ENCODE results near the gene OLIG2. TPM values are rescaled to one million over a fixed set of nuclear protein-coding genes. Genes with fewer than 3 reads are reported as not detected.

The OLIG2 gene
- total RNA-seq: not detected

DNA sequence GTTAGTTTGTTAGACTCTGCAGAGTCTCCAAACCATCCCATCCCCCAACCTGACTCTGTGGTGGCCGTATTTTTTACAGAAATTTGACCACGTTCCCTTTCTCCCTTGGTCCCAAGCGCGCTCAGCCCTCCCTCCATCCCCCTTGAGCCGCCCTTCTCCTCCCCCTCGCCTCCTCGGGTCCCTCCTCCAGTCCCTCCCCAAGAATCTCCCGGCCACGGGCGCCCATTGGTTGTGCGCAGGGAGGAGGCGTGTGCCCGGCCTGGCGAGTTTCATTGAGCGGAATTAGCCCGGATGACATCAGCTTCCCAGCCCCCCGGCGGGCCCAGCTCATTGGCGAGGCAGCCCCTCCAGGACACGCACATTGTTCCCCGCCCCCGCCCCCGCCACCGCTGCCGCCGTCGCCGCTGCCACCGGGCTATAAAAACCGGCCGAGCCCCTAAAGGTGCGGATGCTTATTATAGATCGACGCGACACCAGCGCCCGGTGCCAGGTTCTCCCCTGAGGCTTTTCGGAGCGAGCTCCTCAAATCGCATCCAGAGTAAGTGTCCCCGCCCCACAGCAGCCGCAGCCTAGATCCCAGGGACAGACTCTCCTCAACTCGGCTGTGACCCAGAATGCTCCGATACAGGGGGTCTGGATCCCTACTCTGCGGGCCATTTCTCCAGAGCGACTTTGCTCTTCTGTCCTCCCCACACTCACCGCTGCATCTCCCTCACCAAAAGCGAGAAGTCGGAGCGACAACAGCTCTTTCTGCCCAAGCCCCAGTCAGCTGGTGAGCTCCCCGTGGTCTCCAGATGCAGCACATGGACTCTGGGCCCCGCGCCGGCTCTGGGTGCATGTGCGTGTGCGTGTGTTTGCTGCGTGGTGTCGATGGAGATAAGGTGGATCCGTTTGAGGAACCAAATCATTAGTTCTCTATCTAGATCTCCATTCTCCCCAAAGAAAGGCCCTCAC is at the start of gene OLIG2:
TSS of gene OLIG2 (plus strand) at position 447 of the 954 bp plus-strand sequence. CDS start 928 bp downstream, outside the sequence.

DNA sequence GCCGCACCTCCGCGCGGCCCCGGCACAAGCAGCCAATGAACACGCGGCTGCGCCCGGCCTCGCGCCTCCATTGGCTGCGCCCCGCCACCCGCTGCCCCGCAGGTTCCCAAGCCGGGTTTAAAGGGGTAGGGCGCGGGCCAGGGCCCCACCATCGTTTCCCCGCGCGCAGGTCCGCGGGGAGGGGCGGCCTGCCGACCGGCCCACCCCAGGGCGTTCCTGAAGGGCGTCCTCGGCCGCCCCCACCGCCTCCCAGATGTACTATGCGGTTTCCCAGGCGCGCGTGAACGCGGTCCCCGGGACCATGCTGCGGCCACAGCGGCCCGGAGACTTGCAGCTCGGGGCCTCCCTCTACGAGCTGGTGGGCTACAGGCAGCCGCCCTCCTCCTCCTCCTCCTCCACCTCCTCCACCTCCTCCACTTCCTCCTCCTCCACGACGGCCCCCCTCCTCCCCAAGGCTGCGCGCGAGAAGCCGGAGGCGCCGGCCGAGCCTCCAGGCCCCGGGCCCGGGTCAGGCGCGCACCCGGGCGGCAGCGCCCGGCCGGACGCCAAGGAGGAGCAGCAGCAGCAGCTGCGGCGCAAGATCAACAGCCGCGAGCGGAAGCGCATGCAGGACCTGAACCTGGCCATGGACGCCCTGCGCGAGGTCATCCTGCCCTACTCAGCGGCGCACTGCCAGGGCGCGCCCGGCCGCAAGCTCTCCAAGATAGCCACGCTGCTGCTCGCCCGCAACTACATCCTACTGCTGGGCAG is 44.4 kb downstream of the OLIG2 start, which contains the start of gene OLIG1:
TSS of gene OLIG1 (plus strand) at position 148 of the 750 bp plus-strand sequence. CDS start at position 254, 106 bp downstream.

Other genes with a start within 250 kb of the OLIG2 start
- not detected for gene OLIG1, start 44.2 kb downstream of the OLIG2 start, total RNA-seq
- 10 to 100 TPM; 72.9 to 76.8 TPM for gene IFNAR2, start 204.0 kb downstream of the OLIG2 start, total RNA-seq
- 10 to 100 TPM; 37.2 to 40.6 TPM for gene IL10RB, start 240.4 kb downstream of the OLIG2 start, total RNA-seq

Measured in activated naive CD4-positive, alpha-beta T cell treated with anti-CD3 and anti-CD28 coated beads, Interleukin-2, amount 10 ng/mL, durations not matched to agents 5 hours and 36 hours (primary cell).